Trophoblast cell (in vitro differentiated cells and primary cell): ENCODE results near the gene DYNLT4.
A peak's percentile ranks its signal among the peaks of the same experiment; 100 is the strongest.

Experiments
- DNase-seq, 2 donors: peaks; one replicate each; pipeline ENCODE4 v3.0.0-alpha.2; 2016
- H2AFZ ChIP-seq: 2 replicates; pipeline ENCODE4 v1.6.1; 2013; ENCODE audit warnings: low read length, moderate library complexity, mild to moderate bottlenecking; ENCODE audit not compliant: insufficient read depth, poor library complexity
- H2AK5ac ChIP-seq: 2 replicates; pipeline ENCODE4 v1.6.1; 2013; ENCODE audit warnings: mild to moderate bottlenecking, low read length
- H2BK120ac ChIP-seq: 2 replicates; pipeline ENCODE4 v1.6.1; 2013; ENCODE audit warnings: low read length, mild to moderate bottlenecking, moderate library complexity; ENCODE audit not compliant: insufficient read depth, poor library complexity
- H2BK12ac ChIP-seq: 2 replicates; pipeline ENCODE4 v1.6.1; 2013; ENCODE audit warnings: mild to moderate bottlenecking, low read length, moderate library complexity
- H2BK5ac ChIP-seq: 2 replicates; pipeline ENCODE4 v1.6.1; 2013; ENCODE audit warnings: low read length, low read depth, moderate library complexity, mild to moderate bottlenecking; ENCODE audit not compliant: poor library complexity
- H3K14ac ChIP-seq: 2 replicates; pipeline ENCODE4 v1.6.1; 2013; ENCODE audit warnings: mild to moderate bottlenecking, low read length
- H3K18ac ChIP-seq: 2 replicates; pipeline ENCODE4 v1.6.1; 2013; ENCODE audit warnings: mild to moderate bottlenecking, low read length
- H3K23ac ChIP-seq: 2 replicates; pipeline ENCODE4 v1.6.1; 2013; ENCODE audit warnings: low read length
- H3K27ac ChIP-seq: 2 replicates; pipeline ENCODE4 v1.5.1; 2013; ENCODE audit warnings: low read depth, mild to moderate bottlenecking, inconsistent platforms, low read length, moderate library complexity
- H3K27me3 ChIP-seq: 2 replicates; pipeline ENCODE4 v1.6.1; 2013; ENCODE audit warnings: inconsistent platforms, mild to moderate bottlenecking, low read length, moderate library complexity; ENCODE audit not compliant: insufficient read depth
- H3K36me3 ChIP-seq, 2 experiments: 1 replicate in 1 of 2; 2 replicates in 1 of 2; pipeline ENCODE4 v1.6.1; 2013; ENCODE audit warnings: low read length in 2 of 2, mild to moderate bottlenecking in 2 of 2, moderate library complexity in 1 of 2; ENCODE audit not compliant: insufficient read depth in 2 of 2, control insufficient read depth in 1 of 2
- H3K4ac ChIP-seq: 2 replicates; pipeline ENCODE4 v1.6.1; 2013; ENCODE audit warnings: low read depth, mild to moderate bottlenecking, low read length, moderate library complexity
- H3K4me1 ChIP-seq, 2 experiments: 1 replicate in 1 of 2; 2 replicates in 1 of 2; pipeline ENCODE4 v1.6.1; 2013; ENCODE audit warnings: low read length in 2 of 2, mild to moderate bottlenecking in 2 of 2, moderate library complexity in 1 of 2; ENCODE audit not compliant: insufficient read depth in 2 of 2, control insufficient read depth in 1 of 2
- H3K4me2 ChIP-seq: 2 replicates; pipeline ENCODE4 v1.6.1; 2013; ENCODE audit warnings: inconsistent platforms, mild to moderate bottlenecking, low read length, moderate library complexity
- H3K4me3 ChIP-seq: 2 replicates; pipeline ENCODE4 v1.5.1; 2013; ENCODE audit warnings: mild to moderate bottlenecking, low read depth, low read length, inconsistent platforms
- H3K79me1 ChIP-seq: one replicate; pipeline ENCODE4 v1.6.1; 2013; ENCODE audit warnings: low read length
- H3K79me2 ChIP-seq: 2 replicates; pipeline ENCODE4 v1.6.1; 2013; ENCODE audit warnings: low read length, mild to moderate bottlenecking; ENCODE audit not compliant: control insufficient read depth, insufficient read depth, poor library complexity
- H3K9ac ChIP-seq: 2 replicates; pipeline ENCODE4 v1.6.1; 2013; ENCODE audit warnings: mild to moderate bottlenecking, low read length
- H3K9me3 ChIP-seq: 2 replicates; pipeline ENCODE4 v1.6.1; 2013; ENCODE audit warnings: low read depth, mild to moderate bottlenecking, control low read depth, inconsistent platforms, low read length; ENCODE audit not compliant: insufficient read depth
- H4K12ac ChIP-seq: 2 replicates; pipeline ENCODE4 v1.6.1; 2013; ENCODE audit warnings: low read depth, mild to moderate bottlenecking, low read length, moderate library complexity
- H4K8ac ChIP-seq: 2 replicates; pipeline ENCODE4 v1.6.1; 2013; ENCODE audit warnings: low read depth, mild to moderate bottlenecking, low read length, moderate library complexity
- H4K91ac ChIP-seq: one replicate; pipeline ENCODE4 v1.6.1; 2013; ENCODE audit warnings: low read depth, mild to moderate bottlenecking, low read length, moderate library complexity
- WGBS: extraction: QIAGEN DNeasy Blood & Tissue Kit; methylation state at CpG from one replicate; pipeline ENCODE4 v1.1.7; 2013; ENCODE audit warnings: missing lambda C conversion rate; ENCODE audit not compliant: insufficient read length, insufficient coverage; ENCODE audit errors: extremely low coverage; 5-methylcytosine and 5-hydroxymethylcytosine counted together

The DYNLT4 gene

GRCh38 chr1:44785501-44786137 lies 21.5 kb downstream of the DYNLT4 start:
- peaks cover 2% of the 10 kb centered on the region for H3K9me3 ChIP-seq
- no peak overlapping the region for H3K14ac ChIP-seq
- H3K4me1 ChIP-seq: peaks cover 3 to 17% of the 10 kb centered on the region in 2 experiments
- WGBS: no CpG with 5 or more reads among the region's 11 CpGs
- H3K4me2 ChIP-seq: peak overlapping the region; percentile 57
- H3K36me3 ChIP-seq: peaks cover 5% of the 10 kb centered on the region in 2 experiments
- H4K8ac ChIP-seq: no peak overlapping the region
- H2AFZ ChIP-seq: no peak overlapping the region
- no peak for DNase-seq
- no peak overlapping the region for H4K91ac ChIP-seq
- no peak overlapping the region for H3K4ac ChIP-seq
- no peak overlapping the region for H2BK120ac ChIP-seq
- H3K27ac ChIP-seq: no peak overlapping the region
- no peak overlapping the region for H2BK12ac ChIP-seq
- no peak overlapping the region for H4K12ac ChIP-seq
- H2BK5ac ChIP-seq: no peak overlapping the region
- no peaks in the 10 kb centered on the region for H3K27me3 ChIP-seq
- H3K18ac ChIP-seq: no peak overlapping the region
- no peak overlapping the region for H3K4me3 ChIP-seq
- H3K79me2 ChIP-seq: no peaks in the 10 kb centered on the region
- no peak overlapping the region for H3K9ac ChIP-seq
- H3K79me1 ChIP-seq: peaks cover 2% of the 10 kb centered on the region
- no peak overlapping the region for H2AK5ac ChIP-seq
- H3K23ac ChIP-seq: no peak overlapping the region

- Histone ChIP-seq H3K79me2 (no peaks in the 10 kb centered on the region), H3K9ac (no peak overlapping the region), H2AK5ac (no peak overlapping the region), H3K23ac (no peak overlapping the region), H4K12ac (no peak overlapping the region), H4K8ac (no peak overlapping the region), H2BK5ac (no peak overlapping the region), H2BK120ac (no peak overlapping the region), H3K79me1 (peaks cover 2% of the 10 kb centered on the region), H3K4me3 (no peak overlapping the region), H3K4me2 (no peak overlapping the region), H3K36me3 (peaks cover 9 to 10% of the 10 kb centered on the region in 2 experiments), H3K14ac (no peak overlapping the region), H3K4me1 (peaks cover 3 to 17% of the 10 kb centered on the region in 2 experiments), H3K27me3 (no peaks in the 10 kb centered on the region), H2AFZ (no peak overlapping the region), H3K27ac (no peak overlapping the region), H3K18ac (no peak overlapping the region), H3K4ac (no peak overlapping the region), H3K9me3 (peaks cover 2% of the 10 kb centered on the region), H4K91ac (no peak overlapping the region), H2BK12ac (no peak overlapping the region)
- WGBS: no CpG with 5 or more reads among the region's 6 CpGs
- no peak for DNase-seq
Measured at GRCh38 chr1:44785029-44785380, 22.1 kb downstream of the DYNLT4 start.

- Histone ChIP-seq H4K91ac (no peak overlapping the region), H3K14ac (peak overlapping the region; percentile 14), H2BK12ac (no peak overlapping the region), H3K27me3 (no peaks in the 10 kb centered on the region), H3K23ac (no peak overlapping the region), H3K4ac (no peak overlapping the region), H2BK5ac (no peak overlapping the region), H2AFZ (peak overlapping the region; percentile 46), H3K36me3 (peaks cover 14 to 16% of the 10 kb centered on the region in 2 experiments), H3K79me1 (peaks cover 2% of the 10 kb centered on the region), H3K4me1 (peaks cover 3 to 17% of the 10 kb centered on the region in 2 experiments), H4K12ac (peak overlapping the region; percentile 31), H3K9me3 (peaks cover 2% of the 10 kb centered on the region), H3K18ac (no peak overlapping the region), H4K8ac (peak overlapping the region; percentile 72), H2BK120ac (no peak overlapping the region), H3K4me3 (peak overlapping the region; percentile 53), H2AK5ac (no peak overlapping the region), H3K4me2 (peak overlapping the region; percentile 63), H3K79me2 (no peaks in the 10 kb centered on the region), H3K9ac (no peak overlapping the region), H3K27ac (no peak overlapping the region)
- WGBS: no CpG with 5 or more reads among the region's 71 CpGs
- DNase-seq: peak in 1 of 2 donors; percentile 38
Measured at GRCh38 chr1:44784094-44785028, 22.8 kb downstream of the DYNLT4 start.

GRCh38 chr1:44783697-44784093 lies 23.5 kb downstream of the DYNLT4 start:
- Histone ChIP-seq H4K12ac (no peak overlapping the region), H3K9ac (no peak overlapping the region), H3K27me3 (no peaks in the 10 kb centered on the region), H3K18ac (no peak overlapping the region), H3K9me3 (peaks cover 2% of the 10 kb centered on the region), H4K91ac (no peak overlapping the region), H3K27ac (no peak overlapping the region), H4K8ac (peak overlapping the region; percentile 72), H3K79me2 (no peaks in the 10 kb centered on the region), H3K79me1 (peaks cover 2% of the 10 kb centered on the region), H3K23ac (no peak overlapping the region), H3K14ac (no peak overlapping the region), H3K36me3 (peaks cover 18 to 22% of the 10 kb centered on the region in 2 experiments), H2AK5ac (no peak overlapping the region), H2BK120ac (no peak overlapping the region), H3K4me1 (peaks cover 3 to 17% of the 10 kb centered on the region in 2 experiments), H2BK5ac (no peak overlapping the region), H2AFZ (peak overlapping the region; percentile 46), H3K4ac (no peak overlapping the region), H3K4me2 (peak overlapping the region; percentile 63), H3K4me3 (peak overlapping the region; percentile 53), H2BK12ac (no peak overlapping the region)
- WGBS: no CpG with 5 or more reads among the region's 8 CpGs
- no peak for DNase-seq
